OCI-LY7 (cell line): ENCODE results near the gene RIMBP2.

ENCODE experiments used
- CTCF ChIP-seq: fragments of 200-600 bp; sonication (generic); conservative IDR thresholded peaks from 2 replicates; pipeline ENCODE4 v1.5.1; 2014; ENCODE audit warnings: mild to moderate bottlenecking, antibody characterized with exemption, low read length, moderate library complexity, mixed read lengths
- EZH2phosphoT487 ChIP-seq: fragments of 200-600 bp; sonication (generic); IDR thresholded peaks from 2 replicates; pipeline ENCODE4 v1.6.1; 2018; ENCODE audit warnings: low read depth, borderline replicate concordance, mild to moderate bottlenecking, mixed run types, antibody characterized with exemption, low read length, moderate library complexity, mixed read lengths

- peak; percentile 58 for TF ChIP-seq CTCF
- TF ChIP-seq EZH2phosphoT487: no peak
Measured at GRCh38 chr12:130761537-130762318, 45.6 kb upstream of the RIMBP2 start.
